Small intestine (tissue), 7 donors: ENCODE data around the gene RAB8A. TPM values are rescaled to one million over a fixed set of nuclear protein-coding genes. Genes with fewer than 3 reads are reported as not detected.
"Not testable (repeated sequence)": the region's sequence is repeated elsewhere in the genome, so short reads cannot be mapped to it uniquely, and the experiment has no call there.

Experiments
- DNase-seq, 2 donors: peaks; one replicate each; pipeline versions ENCODE4 v3.0.0 to v3.0.0-alpha.2; 2013
- FAIRE-seq: peaks from 2 replicates; lab custom pipeline; 2012; peaks lifted over from hg19 to GRCh38; lab: Jason Lieb, UNC
- H3K27ac ChIP-seq, 3 donors: one replicate each; pipeline ENCODE4 v1.5.1; 2013; ENCODE audit warnings: low read length in 2 of 3, mild to moderate bottlenecking in 2 of 3, control low read depth in 1 of 3, inconsistent platforms in 1 of 3, low read depth in 1 of 3, moderate library complexity in 1 of 3
- H3K27me3 ChIP-seq, 3 donors: one replicate each; pipeline ENCODE4 v1.6.1; 2013; ENCODE audit warnings: low read length in 3 of 3, inconsistent platforms in 1 of 3; ENCODE audit not compliant: control insufficient read depth in 3 of 3, insufficient read depth in 3 of 3
- H3K36me3 ChIP-seq, 3 donors: one replicate each; pipeline ENCODE4 v1.6.1; 2013; ENCODE audit warnings: low read length in 3 of 3, inconsistent platforms in 1 of 3, low read depth in 1 of 3, mild to moderate bottlenecking in 1 of 3, moderate library complexity in 1 of 3; ENCODE audit not compliant: control insufficient read depth in 3 of 3, insufficient read depth in 2 of 3
- H3K4me1 ChIP-seq, 3 donors: one replicate each; pipeline ENCODE4 v1.6.1; 2013; ENCODE audit warnings: low read length in 2 of 3, inconsistent platforms in 1 of 3, low read depth in 1 of 3, mild to moderate bottlenecking in 1 of 3, moderate library complexity in 1 of 3; ENCODE audit not compliant: control insufficient read depth in 3 of 3, insufficient read depth in 2 of 3
- H3K4me3 ChIP-seq, 3 donors: one replicate each; pipeline ENCODE4 v1.5.1; 2013; ENCODE audit warnings: low read length in 3 of 3, control low read depth in 1 of 3, inconsistent platforms in 1 of 3, low read depth in 1 of 3, mild to moderate bottlenecking in 1 of 3, moderate library complexity in 1 of 3
- H3K9me3 ChIP-seq, 2 donors: one replicate each; pipeline ENCODE4 v1.6.1; 2013; ENCODE audit warnings: low read depth in 1 of 2, low read length in 1 of 2; ENCODE audit not compliant: control insufficient read depth in 2 of 2, insufficient read depth in 1 of 2
- whole genome bisulfite sequencing, 3 donors: extraction: QIAGEN DNeasy Blood & Tissue Kit; methylation state at CpG; one replicate each; pipeline ENCODE4 v1.1.7; 2013; 5-methylcytosine and 5-hydroxymethylcytosine counted together
- polyA plus RNA-seq, 4 donors: library from polyadenylated mRNA; stranded (reverse) in 3 of 4; unstranded in 1 of 4; fragments of 200-250 nt in 3 of 4; fragments of 120-200 nt in 1 of 4; gene quantifications; one replicate each; pipeline versions ENCODE4 v1.2.1 to v1.2.3, GENCODE V29; 2013
- donor health status: healthy with polysubstance abuse.
- donor health status: control.
- donor health status: control.
- donor health status: Bipolar disorder and iron deficiency.
- donor health status: healthy.

Gene RAB8A
- polyA plus RNA-seq, 4 donors: 58.0 to 107 (median 80.8) TPM

- FAIRE-seq (no peak), DNase-seq (no peak)
- Histone ChIP-seq H3K36me3 (peaks cover 20 to 80% (median 27%) of the 10 kb centered on the region in 3 donors), H3K27ac (peak overlapping the region; percentile 9 to 61 (median 25)), H3K4me3 (no peak overlapping the region), H3K4me1 (peaks cover 0 to 16% (median 0%) of the 10 kb centered on the region in 3 donors), H3K27me3 (no peaks in the 10 kb centered on the region), H3K9me3 (no peaks in the 10 kb centered on the region)
- 73 to 82% (median 81%) methylated on average over 13 of the region's 13 CpGs for WGBS, 3 donors
These were observed 16.6 kb upstream of the RAB8A start for GRCh38 chr19:16095071-16095571.

- 76 to 89% (median 80%) methylated on average over 10 of the region's 10 CpGs for WGBS, 3 donors
- no peak overlapping the region for H3K4me3 ChIP-seq
- no peak for DNase-seq
- no peak for FAIRE-seq
- no peaks in the 10 kb centered on the region for H3K9me3 ChIP-seq
- H3K36me3 ChIP-seq: peaks cover 25 to 76% (median 25%) of the 10 kb centered on the region in 3 donors
- H3K27me3 ChIP-seq: no peaks in the 10 kb centered on the region
- peaks cover 0 to 16% (median 0%) of the 10 kb centered on the region in 3 donors for H3K4me1 ChIP-seq
- H3K27ac ChIP-seq: peak overlapping the region in 1 of 3 donors; percentile 60
These were observed 15.3 kb upstream of the RAB8A start for GRCh38 chr19:16096280-16096855.

- Histone ChIP-seq H3K36me3 (peaks cover 20 to 67% (median 22%) of the 10 kb centered on the region in 3 donors), H3K27ac (peak overlapping the region; percentile 14 to 71 (median 70)), H3K27me3 (no peaks in the 10 kb centered on the region), H3K9me3 (no peaks in the 10 kb centered on the region), H3K4me1 (peaks cover 0 to 16% (median 0%) of the 10 kb centered on the region in 3 donors), H3K4me3 (no peak overlapping the region)
- no peak for DNase-seq
- no peak for FAIRE-seq
- 64 to 82% (median 73%) methylated on average over 6 of the region's 6 CpGs for WGBS, 3 donors
These were observed 13.3 kb upstream of the RAB8A start for GRCh38 chr19:16098416-16098768.

GRCh38 chr19:16098821-16099220 is 12.9 kb upstream of the RAB8A start:
- Histone ChIP-seq H3K27me3 (no peaks in the 10 kb centered on the region), H3K36me3 (peaks cover 19 to 67% (median 21%) of the 10 kb centered on the region in 3 donors), H3K9me3 (no peaks in the 10 kb centered on the region), H3K4me3 (no peak overlapping the region), H3K4me1 (peaks cover 0 to 12% (median 0%) of the 10 kb centered on the region in 3 donors), H3K27ac (no peak overlapping the region)
- FAIRE-seq (no peak), DNase-seq (no peak)
- 94 to 95% (median 95%) methylated on average over 6 of the region's 6 CpGs for WGBS, 3 donors

- not testable (repeated sequence) for DNase-seq, H3K27me3 ChIP-seq, FAIRE-seq, H3K4me3 ChIP-seq, H3K9me3 ChIP-seq, H3K27ac ChIP-seq
- peaks cover 0 to 11% (median 0%) of the 10 kb centered on the region in 3 donors for H3K4me1 ChIP-seq
- peaks cover 19 to 62% (median 21%) of the 10 kb centered on the region in 3 donors for H3K36me3 ChIP-seq
- 92 to 97% (median 96%) methylated on average over 8 of the region's 8 CpGs for WGBS, 3 donors
These were observed 12.2 kb upstream of the RAB8A start for GRCh38 chr19:16099314-16099965.

GRCh38 chr19:16100524-16100923 is 11.2 kb upstream of the RAB8A start:
- Histone ChIP-seq H3K27ac (no peak overlapping the region), H3K4me3 (no peak overlapping the region), H3K27me3 (no peaks in the 10 kb centered on the region), H3K36me3 (peaks cover 12 to 57% (median 14%) of the 10 kb centered on the region in 3 donors), H3K9me3 (no peaks in the 10 kb centered on the region), H3K4me1 (peaks cover 0 to 11% (median 0%) of the 10 kb centered on the region in 3 donors)
- WGBS, 3 donors: 89 to 97% (median 93%) methylated on average over 4 of the region's 4 CpGs
- no peak for FAIRE-seq
- no peak for DNase-seq

- no peak for DNase-seq
- 84 to 96% (median 92%) methylated on average over 6 of the region's 6 CpGs for WGBS, 3 donors
- Histone ChIP-seq H3K27me3 (no peaks in the 10 kb centered on the region), H3K4me3 (no peak overlapping the region), H3K27ac (no peak overlapping the region), H3K36me3 (peaks cover 7 to 27% (median 10%) of the 10 kb centered on the region in 3 donors), H3K9me3 (no peaks in the 10 kb centered on the region), H3K4me1 (no peaks in the 10 kb centered on the region)
- FAIRE-seq: no peak
These were observed 7.0 kb upstream of the RAB8A start for GRCh38 chr19:16104722-16105121.

GRCh38 chr19:16106121-16106520 is 5.6 kb upstream of the RAB8A start:
- Histone ChIP-seq H3K36me3 (peaks cover 6 to 19% (median 7%) of the 10 kb centered on the region in 3 donors), H3K9me3 (no peaks in the 10 kb centered on the region), H3K27ac (peak overlapping the region in 1 of 3 donors; percentile 14), H3K4me1 (peaks cover 0 to 7% (median 0%) of the 10 kb centered on the region in 3 donors), H3K4me3 (no peak overlapping the region), H3K27me3 (no peaks in the 10 kb centered on the region)
- FAIRE-seq (no peak), DNase-seq (no peak)
- WGBS, 3 donors: 8 to 11% (median 8%) methylated on average over 3 of the region's 3 CpGs
